NCI-H82 treated with DMSO at 0.1 percent for 48 hours (cell line): ENCODE measurements around the gene DNAJA4.

Experiments
- DNase-seq: peaks from one replicate; lab custom pipeline; 2025; ENCODE audit not compliant: unreplicated experiment; lab: John Stamatoyannopoulos, UW

Gene DNAJA4

GRCh38 chr15:78276064-78276943 is 11.9 kb downstream of the DNAJA4 start:
- no peak for DNase-seq

GRCh38 chr15:78280319-78281072 is 16.1 kb downstream of the DNAJA4 start:
- DNase-seq = no peak

DNA sequence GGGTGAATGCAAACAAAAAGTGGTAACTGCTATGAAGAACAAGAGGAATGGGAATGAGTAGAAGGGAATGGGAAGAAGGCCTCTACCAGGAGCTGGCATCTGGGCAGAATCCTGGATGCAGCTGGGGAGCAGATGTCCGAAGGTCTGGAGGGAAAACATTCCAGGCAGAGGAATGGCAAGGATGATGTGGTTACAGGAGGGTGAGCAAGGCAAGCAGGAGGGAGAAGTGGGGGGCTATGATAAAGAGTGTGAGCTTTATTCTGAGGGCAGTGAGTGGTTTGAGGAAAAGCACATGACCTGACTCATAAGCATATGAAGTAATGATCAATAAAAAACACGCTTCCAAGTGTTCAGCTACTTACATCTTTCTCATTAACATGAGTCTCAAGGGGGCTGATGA is 18.0 kb downstream of the DNAJA4 start:
- DNase-seq = no peak

DNA sequence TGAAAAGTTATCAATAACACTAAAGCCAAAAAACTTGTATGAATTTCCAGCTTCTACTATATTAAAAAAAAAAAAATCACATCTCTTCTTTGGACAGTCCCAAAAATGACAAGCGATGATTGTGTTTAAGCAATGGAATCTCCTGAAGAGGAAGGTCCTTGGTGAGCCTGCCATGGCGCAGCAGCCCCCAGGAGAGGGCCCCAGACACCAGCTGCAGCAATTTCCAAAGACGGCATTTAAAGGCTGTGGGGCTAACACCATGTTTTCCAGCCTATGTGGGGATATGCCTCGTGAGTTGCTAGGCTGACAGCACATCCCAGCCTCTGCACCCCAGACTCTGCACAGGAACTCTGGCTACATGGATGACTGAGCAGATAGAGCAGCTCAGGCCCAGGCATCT is 20.4 kb downstream of the DNAJA4 start:
- DNase-seq = no peak

DNA sequence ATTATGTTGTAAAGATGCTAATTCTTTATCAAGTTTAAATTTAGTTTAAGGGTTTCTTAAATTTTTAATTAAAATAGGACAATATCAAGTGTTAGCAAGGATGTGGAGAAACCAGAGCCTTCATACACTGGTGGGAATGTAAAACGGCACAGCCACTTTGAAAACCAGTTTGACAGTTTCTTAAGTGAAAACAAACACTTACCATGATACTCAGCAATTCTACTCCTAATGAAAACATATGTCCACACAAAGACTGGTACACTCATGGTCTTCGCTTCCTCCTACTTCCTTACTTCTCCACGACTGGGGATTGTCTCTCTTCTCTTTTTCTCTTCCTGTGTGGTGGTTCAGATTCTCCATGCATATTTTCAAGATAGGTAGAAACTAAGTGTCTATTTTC is 25.9 kb downstream of the DNAJA4 start:
- no peak for DNase-seq

DNA sequence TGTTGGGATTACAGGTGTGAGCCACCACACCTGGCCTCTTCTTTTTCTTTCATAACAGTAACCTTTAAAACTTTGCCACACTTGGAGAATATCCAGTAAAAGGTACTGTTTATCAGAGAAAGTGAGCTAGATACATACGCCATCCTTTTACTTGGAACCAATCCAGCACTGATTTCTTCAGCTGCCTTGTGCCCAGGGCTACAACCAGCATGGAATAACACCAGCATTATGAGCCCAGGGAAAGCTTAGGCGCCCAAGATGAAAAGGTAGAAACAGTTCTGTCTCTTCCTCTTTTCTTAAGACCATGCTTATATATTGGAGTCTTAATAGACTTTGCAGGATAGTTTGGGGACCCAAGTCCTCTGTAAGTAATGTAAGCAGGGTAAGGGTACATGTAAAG is 26.7 kb downstream of the DNAJA4 start:
- no peak for DNase-seq

- no peak for DNase-seq
Measured at GRCh38 chr15:78291698-78292097, 27.3 kb downstream of the DNAJA4 start.

DNA sequence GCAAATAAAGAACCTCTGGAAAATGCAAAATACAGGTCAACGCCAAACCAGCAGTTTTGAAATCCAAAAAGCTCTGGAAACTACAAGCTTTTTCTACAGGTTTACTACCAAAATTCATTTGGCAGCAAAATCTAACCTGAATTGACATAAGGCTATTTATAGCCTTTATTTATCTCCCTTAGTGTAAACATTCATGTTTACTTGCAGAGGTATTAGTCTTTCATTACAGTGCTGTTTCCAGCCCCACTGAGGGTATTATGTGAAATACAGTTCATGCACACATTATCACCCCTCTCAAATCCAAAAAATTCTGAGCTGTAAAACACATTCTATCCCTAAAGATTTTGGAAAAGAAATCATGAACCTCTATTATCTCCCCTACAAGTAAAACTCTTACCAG is 27.9 kb downstream of the DNAJA4 start:
- no peak for DNase-seq

DNA sequence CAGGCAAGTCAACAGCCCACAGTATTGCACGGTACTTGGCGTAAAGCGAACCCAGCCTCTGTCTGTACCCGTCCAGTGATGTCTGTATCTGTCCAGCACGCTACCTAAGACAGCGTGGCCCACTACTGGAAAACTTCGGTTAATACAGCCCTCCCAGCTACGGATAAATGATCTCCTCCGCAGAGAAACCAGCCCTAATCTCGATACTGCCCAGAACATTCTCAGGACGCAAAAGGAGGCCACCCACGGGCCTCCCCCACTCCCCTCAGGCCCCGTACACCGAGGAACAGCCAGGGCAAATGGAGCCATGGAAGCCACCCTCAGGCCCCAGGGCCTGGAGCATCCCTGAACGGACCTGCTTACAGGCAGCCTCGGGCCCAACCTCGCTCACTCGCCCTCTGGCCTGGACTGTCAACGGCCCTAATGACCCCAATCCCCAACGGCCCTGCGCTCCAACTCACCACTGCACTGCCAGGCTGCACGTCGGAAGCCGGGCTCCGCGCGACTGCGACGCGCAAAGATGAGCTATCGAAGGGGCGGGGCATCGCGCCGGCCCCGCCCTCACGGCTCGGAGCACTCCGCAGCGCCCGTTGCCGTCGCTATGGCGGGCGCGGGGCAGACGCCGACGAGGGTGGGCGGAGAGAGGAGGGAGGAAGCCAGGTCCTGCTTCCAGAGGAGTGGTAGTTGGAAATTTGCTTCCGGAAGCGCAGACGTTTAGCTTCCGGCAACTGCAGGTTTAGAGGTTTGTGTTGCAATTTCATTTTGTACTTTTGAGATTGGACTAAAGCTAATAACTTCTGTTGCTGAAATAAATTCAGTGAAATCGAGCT is 35.0 kb downstream of the DNAJA4 start, which contains the start of gene SKIC8:
TSS of gene SKIC8 (minus strand) at position 509 of the 830 bp plus-strand sequence. CDS start 3,923 bp downstream, outside the sequence.
- DNase-seq = peak; percentile 83

DNA sequence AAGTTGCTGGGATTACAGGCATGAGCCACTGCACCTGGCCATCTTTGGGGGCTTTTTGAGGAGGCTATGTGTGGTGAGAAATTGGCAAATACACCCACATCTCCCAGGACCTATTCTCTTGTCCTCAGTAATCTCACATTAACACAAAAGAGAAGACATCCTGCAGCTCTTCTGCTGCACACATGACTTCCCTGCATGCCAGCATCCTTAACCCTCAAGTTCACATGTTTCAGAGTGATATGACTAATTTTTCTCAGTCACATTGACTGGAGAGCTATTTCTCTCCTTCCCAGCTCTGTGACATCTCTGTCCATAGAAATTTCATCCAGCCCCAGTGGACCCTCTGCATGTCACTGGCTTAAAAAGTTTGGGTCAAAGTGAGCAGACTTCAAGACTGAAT is 37.0 kb downstream of the DNAJA4 start:
- no peak for DNase-seq

- DNase-seq = no peak
Measured at GRCh38 chr15:78301828-78302227, 37.5 kb downstream of the DNAJA4 start.

DNA sequence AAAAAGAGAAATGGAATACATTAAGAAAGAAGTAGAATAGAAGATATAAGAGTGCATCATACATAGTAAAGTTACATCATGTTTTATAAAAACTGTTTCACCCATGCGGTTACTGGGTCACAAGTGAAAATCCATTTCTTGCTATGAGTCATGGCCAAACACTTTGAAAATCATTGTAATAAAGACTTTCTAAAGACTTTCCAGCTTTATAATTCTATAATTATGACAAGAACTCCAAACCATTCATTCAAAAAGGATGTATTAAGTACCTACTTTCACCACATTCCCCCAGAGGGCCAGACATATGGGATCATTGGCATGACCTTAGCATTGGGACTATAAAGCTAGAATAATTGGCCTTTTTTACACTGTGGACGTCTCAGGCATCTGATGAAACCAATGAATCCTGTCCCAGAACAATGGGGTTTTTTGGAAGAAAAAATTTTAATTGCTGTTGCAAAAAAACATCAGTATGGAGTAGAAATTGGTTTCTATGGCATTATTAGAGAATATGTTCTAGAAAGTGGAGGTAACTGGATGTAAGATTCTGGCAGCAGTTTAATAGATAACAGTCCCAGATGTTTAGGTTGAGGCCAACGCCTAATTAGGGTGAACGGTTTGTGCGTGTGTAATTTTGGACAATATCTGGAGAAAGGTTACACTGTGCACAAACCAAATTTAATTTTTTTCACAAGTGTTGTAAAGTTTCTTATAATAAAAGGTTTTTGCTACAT is 38.4 kb downstream of the DNAJA4 start:
- no peak for DNase-seq

- DNase-seq = no peak
Measured at GRCh38 chr15:78304216-78305066, 40.1 kb downstream of the DNAJA4 start.

DNA sequence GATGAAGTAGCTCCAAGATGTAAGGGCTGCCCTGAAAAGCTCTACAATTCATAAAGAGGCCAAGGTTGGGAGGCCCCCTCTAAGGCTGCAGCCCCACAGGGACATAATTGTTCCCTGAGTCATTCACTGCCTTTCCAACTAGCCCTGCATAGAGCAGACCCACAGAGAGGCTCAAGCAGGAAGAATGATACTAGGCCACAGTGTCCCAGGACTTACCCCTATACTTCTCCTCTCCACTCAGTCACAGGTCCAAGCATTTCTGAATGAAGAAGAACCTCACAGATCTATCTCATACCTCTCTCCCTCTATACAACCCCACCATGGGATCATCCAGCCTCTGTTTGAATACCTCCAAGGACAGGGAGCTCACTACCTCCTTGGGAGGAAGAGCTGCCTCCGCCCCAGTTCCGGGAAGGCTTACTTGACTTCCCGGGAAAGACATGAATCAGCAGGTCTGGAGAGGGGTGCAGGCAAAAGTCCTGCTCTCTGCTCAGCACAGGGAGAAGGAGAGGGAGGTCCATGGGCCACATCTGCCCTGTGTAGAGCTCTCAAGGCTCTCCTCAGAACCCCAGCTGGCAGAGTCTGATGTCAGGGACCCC is 41.9 kb downstream of the DNAJA4 start:
- DNase-seq = no peak

GRCh38 chr15:78307976-78308375 is 43.6 kb downstream of the DNAJA4 start:
- no peak for DNase-seq

DNA sequence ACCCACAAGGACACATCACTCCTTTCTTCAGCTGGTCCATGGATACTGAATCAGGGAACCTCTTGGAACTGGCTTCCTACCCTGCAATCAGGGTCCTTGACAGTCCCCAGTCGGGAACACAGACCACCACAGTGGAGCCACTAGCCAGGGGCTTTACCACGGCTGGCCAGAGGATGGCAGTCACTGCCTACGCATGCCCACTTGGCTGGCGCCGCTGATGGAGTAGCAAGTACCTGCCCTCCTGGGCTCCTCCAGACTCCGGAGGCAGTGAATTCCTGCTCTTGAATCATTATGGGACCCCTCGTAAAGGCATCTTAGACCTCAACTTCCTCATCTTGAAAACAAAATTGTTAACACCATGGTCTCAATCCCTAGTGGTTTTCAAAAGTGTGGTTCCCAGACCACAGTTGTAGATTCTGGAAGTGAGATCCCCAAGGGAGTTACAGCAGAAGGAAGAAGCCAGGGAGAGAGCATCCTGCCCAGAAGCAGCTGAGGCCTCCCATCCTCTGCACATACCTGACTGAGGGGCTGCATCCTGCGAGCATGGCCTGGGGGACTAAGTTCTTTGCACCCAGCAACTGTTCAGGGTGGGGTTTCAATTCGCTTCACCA is 44.2 kb downstream of the DNAJA4 start:
- DNase-seq = peak; percentile 27

GRCh38 chr15:78311292-78311691 is 46.9 kb downstream of the DNAJA4 start:
- DNase-seq = no peak

- no peak for DNase-seq
Measured at GRCh38 chr15:78312536-78312935, 48.2 kb downstream of the DNAJA4 start.

DNA sequence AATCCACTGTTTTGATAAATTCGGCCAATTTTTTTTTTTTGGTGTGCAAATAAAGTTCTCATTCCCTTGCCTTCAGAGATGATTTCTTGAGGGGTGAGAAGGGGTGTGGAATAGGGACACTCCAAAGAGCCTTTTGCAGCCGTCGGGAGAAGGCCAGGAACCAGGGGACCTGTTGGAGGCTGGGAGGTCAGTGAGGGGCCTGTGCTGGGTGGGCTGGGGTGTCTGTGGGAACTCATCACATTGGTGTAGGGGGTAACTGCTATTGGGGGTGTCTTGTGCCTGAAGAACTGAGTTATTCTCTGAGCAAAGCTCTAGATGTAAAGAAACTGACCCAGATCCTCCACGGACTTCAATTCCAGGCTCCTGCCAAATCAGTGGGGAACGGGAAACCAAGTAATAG is 48.6 kb downstream of the DNAJA4 start:
- DNase-seq = no peak
